GM19395 (cell line): ENCODE measurements around the gene SLC2A1.

Experiments used
- ATAC-seq: cut with Tn5 transposase; IDR thresholded peaks from one replicate; pipeline ENCODE4 v1.9.1; 2021; ENCODE audit warnings: mild to moderate bottlenecking, moderate library complexity; ENCODE audit not compliant: unreplicated experiment

Gene SLC2A1

DNA sequence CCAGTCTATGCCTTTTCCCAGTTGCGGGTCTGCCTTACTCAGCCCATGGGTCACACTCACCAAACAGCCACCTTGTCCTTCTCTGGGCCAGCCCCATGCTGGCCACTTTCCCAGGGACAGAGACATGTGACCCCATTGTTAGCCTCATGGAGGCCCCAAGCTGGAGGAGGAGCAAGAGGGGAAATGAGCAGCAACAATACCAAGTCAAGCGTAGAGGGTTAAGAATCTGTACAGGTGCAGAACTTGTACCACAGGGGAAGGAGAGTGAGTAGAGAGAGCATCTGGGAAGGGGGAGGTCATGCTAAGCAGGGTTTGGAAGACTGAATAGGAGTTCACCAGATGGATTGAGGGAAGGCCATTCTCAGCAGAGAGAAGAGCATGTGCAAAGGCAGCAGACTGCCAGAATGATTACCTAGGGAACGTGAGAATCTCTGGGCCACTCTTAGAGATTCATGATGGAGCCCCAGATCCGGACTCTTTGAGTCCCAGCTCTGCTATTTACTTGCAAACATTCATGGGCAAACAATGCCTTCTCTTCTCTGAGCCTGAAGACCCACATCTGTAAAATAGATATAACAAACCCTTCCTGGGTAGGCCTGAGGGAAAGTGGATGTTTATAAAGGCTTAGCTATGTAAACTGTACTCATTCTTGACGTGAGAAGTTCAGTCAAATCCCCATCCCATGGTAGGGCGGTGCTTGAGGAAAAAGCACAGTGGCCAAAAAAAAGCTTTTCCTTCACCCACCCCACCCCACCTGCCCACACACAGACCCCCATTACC, 2.8 kb upstream of the SLC2A1 start:
- ATAC-seq: no peak

GRCh38 chr1:42960566-42961311, 2.1 kb upstream of the SLC2A1 start:
- ATAC-seq: no peak

DNA sequence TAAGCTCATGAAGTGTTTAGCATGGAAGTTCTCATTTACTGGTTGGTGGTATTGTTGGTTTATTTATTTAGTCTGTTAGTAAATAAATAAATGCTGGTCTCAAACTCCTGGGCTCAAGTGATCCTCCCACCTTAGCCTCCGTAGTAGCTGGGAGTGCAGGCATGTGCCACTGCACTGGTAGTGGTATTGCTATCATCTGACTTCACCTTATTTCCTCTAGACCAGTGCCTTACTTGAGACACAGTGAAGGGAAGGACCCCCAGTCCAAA, 1.4 kb upstream of the SLC2A1 start:
- no peak for ATAC-seq

- ATAC-seq: peak; percentile 53
These were observed 684 bp downstream of the SLC2A1 start for GRCh38 chr1:42957880-42958487.

DNA sequence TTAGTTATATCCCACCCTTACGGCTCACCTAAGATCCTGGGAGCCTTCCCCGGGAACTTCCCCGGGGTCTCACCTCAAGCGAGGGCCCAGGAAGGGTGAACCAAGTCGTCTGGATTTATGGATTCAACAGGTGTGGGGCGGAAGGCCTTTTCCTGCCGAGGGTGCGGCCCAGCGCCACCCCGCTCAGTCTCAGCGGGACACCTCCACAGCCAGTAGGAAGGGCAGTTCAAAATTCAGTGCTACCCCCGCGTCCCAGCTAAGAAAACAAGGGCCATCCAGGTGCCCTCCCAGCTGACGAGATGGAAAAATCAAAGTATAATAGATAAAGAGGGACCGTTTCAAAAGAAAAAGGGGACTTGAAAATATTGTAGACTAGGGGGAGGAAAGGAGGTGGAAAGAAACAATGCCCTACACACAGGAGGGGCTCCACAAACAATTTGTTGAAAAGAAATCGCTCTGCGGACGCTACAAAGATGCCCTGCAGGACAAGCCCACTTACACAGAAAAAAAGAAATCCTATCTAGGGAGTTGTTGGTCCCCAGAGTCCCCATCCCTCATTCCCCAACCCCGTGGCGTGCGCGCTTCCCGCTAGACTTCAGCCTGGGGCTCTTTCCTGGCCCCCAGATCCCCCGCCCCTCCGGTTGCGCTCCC, 1.3 kb downstream of the SLC2A1 start:
- ATAC-seq: no peak

- ATAC-seq: no peak
These were observed 1.9 kb downstream of the SLC2A1 start for GRCh38 chr1:42956739-42957138.

- ATAC-seq: no peak
These were observed 3.2 kb downstream of the SLC2A1 start for GRCh38 chr1:42955311-42956063.

DNA sequence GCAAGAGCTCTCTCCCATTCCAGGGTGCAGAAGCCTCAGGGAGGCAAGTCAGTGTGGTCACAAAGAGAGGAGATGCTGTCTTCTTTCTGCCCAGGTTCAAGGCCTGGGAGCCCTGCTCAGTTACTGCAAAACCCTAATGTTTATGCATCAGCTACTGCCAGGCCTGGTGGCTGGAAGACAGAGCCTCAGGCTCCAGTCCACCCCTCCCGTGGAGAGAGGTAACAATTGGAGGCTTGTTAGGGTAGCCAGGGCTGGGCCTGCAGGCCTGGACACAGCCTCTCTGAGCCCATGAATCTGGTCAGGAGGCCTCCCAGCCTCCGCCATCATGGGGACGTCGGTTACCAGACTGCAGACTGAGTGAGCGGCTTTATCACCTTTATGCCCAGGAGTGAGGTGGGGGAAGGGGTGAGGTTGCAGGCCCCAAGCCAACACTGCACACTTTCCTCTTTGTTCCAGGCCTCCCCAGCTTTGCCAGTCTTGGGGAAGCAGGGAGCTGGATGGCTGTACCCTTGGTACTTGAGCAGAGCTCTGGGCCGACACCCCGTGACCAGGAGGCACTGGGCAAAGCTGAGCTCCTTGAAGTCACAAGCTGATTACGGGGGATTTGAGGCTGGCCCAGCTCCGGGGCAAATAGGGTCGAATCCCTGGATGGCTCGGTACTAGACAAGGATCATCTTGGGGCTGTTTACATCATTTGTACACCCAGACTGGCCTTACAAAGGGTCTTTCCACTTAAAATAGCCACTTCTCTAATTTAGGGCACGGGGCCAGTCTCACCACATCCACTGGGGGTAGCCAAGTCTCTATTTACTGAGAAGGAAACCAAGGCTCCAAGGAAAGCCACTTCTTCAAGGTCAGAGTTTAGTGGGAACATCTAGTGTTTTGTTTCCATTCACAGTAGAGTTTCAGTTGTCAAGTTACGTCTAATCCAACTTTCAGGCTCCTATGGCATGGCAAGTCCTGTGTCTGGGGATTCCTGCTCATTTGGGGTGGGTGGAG, 5.2 kb downstream of the SLC2A1 start:
- no peak for ATAC-seq

GRCh38 chr1:42952303-42953001, 6.2 kb downstream of the SLC2A1 start:
- peak; percentile 63 for ATAC-seq

- ATAC-seq: no peak
These were observed 7.1 kb downstream of the SLC2A1 start for GRCh38 chr1:42951588-42951987.

DNA sequence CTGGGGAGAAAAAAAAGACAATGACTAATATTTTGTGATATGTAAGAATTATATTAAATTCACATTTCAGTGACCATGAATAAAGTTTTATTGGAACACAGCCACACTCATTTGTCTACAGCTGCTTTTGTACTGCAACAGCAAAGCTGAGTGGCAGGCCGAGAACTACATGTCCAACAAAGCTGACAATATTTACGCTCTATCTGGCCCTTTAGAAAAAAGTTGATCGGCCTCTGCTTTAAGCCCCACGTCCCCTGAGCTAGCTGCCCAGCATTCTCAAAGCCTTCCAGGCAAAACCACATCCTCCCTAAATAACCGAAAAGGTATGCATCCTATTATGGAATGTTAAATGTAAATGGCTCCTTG, 8.6 kb downstream of the SLC2A1 start:
- ATAC-seq: no peak

GRCh38 chr1:42949312-42950115, 9.2 kb downstream of the SLC2A1 start:
- ATAC-seq: no peak

- no peak for ATAC-seq
These were observed 10.5 kb downstream of the SLC2A1 start for GRCh38 chr1:42947965-42948732.

DNA sequence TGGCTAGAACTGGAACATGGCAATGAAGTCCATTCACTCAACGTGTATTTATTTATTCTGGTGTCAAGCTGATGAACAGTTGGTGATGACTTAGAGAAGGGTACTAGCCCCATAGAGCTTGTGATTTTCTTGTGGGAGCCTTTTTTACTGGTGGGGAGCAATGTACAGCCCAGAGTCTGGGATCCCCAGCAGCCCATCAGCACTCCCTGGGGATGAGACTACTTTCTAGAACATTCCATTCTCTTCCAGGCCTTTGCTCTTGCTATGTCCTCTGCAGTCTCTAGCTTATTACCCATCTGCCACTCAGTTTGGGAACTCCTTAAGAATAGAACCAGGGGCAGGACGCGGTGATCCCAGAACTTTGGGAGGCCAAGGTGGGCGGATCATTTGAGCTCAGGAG, 11.6 kb downstream of the SLC2A1 start:
- no peak for ATAC-seq

DNA sequence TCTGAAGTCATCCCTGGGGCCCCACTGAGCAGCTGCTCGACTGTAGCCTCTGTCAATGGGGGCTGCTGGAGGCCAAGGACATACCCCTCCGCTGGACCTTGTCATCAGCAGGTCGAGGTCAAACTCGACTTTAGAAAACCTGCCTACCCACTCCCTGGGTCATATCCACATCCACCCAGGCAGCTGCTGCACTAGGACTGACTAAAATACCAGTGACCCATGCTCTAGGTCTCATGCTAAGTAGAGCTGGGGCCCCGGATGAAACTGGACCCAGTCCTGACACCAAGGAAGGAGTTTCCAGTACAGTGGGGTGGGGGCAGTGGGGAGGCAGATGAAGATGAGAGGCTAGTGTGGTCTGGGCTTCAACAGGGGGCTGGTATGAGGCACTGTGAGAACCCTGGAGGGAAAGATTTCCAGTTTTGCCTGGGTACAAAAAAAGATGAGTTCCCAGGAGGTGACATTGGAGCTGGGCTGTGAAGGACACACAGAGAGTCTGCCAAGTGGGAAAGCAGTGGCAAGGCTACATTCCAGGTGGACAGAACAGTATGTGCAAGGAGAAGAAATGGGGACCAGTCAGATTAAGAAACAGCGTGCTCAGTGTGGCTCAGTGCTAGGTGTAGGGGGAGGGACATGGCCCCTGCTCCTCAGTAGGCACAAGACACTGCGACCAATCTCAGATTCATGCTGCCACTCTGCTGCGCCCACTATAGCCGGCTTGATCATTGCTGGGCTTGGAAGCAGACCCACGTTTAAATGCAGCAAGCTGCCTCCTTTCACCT, 12.4 kb downstream of the SLC2A1 start:
- ATAC-seq: no peak

DNA sequence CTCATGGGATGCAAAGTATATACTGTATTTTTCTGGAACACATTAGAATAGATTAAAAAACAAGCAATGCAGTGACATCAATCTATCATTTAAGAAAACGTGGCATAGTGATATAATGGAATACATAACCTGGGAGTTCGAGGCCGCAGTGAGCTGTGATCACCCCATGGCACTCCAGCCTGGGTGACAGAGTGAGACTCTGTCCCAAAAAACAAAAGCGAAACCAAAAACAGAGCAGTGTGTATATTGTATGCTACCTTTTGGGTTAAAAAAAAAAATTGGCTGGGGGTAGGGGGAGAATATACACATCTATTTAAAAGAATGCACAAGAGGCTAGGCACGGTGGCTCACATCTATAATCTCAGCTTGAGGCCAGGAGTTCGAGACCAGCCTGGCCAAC, 13.5 kb downstream of the SLC2A1 start:
- peak; percentile 50 for ATAC-seq
